NCI-H1417 (cell line): ENCODE results near the gene CEBPZOS.

Experiments
- DNase-seq, 3 experiments: peaks; one replicate each; lab custom pipeline; 2025; lab: John Stamatoyannopoulos, UW

Gene CEBPZOS

GRCh38 chr2:37232131-37232933 is 36.0 kb downstream of the CEBPZOS start:
- peak in 1 of 3 experiments; percentile 75 for DNase-seq

- no peak for DNase-seq
These were observed 47.1 kb downstream of the CEBPZOS start for GRCh38 chr2:37243435-37243834.

- DNase-seq, result no peak
These were observed 47.7 kb downstream of the CEBPZOS start for GRCh38 chr2:37244017-37244416.

- DNase-seq, result no peak
These were observed 48.5 kb downstream of the CEBPZOS start for GRCh38 chr2:37244755-37245154.

GRCh38 chr2:37246205-37246604 is 49.9 kb downstream of the CEBPZOS start:
- DNase-seq, result no peak

- DNase-seq, result no peak
These were observed 54.8 kb downstream of the CEBPZOS start for GRCh38 chr2:37250869-37251740.
